ENCODE measurements around the gene KCNJ2. TPM values are rescaled to one million over a fixed set of nuclear protein-coding genes. Genes with fewer than 3 reads are reported as not detected.

KCNJ2 gene
- total and polyA plus RNA-seq, 2 donors (not counting 1 experiment from before 2014, with no cell fraction given): not detected

GRCh38 chr17:70139449-70139993 lies 29.8 kb upstream of the KCNJ2 start:
- no peaks in the 10 kb centered on the region for H3K9me3 ChIP-seq (ENCODE audit: control extremely low read depth in 1 of 3, control insufficient read depth in 2 of 3, insufficient read depth in 1 of 3, low read length in 2 of 3)
- Mint-ChIP-seq H3K4me3 (no peak overlapping the region), H3K27ac (no peak overlapping the region), H3K27me3 (peaks cover 3% of the 10 kb centered on the region), H3K9me3 (ENCODE audit: insufficient read depth) (no peaks in the 10 kb centered on the region), H3K4me1 (peaks cover 15% of the 10 kb centered on the region)
- intact Hi-C loops (cut with micrococcal nuclease): no loop called here
- no peak overlapping the region for H3K4me3 ChIP-seq (ENCODE audit: control extremely low read depth in 1 of 5, extremely low read depth in 1 of 5, insufficient read depth in 1 of 5, low read depth in 2 of 5, low read length in 4 of 5)
- H3K79me2 ChIP-seq (ENCODE audit: control insufficient read depth, insufficient read depth, low read length): no peaks in the 10 kb centered on the region
- peaks cover 5 to 8% of the 10 kb centered on the region in 2 donors for H3K4me1 ChIP-seq (ENCODE audit: control insufficient read depth in 2 of 2, insufficient read depth in 2 of 2, low read length in 2 of 2)
- H3K4me2 ChIP-seq (replicated peaks; ENCODE audit: low read depth, low read length, poor library complexity, severe bottlenecking): no peak overlapping the region
- TF ChIP-seq CTCF (IDR thresholded peaks at IDR 0.05) (no peak), EZH2 (IDR thresholded peaks at IDR 0.05; ENCODE audit: borderline replicate concordance, insufficient read depth, low read depth, low read length, poor library complexity, severe bottlenecking) (no peak)
- POLR2A ChIA-PET: interaction anchor here (0.6 kb wide), 1 partner anchor 12 kb away, joined by 3 read pairs; no protein-coding TSS in a partner anchor
- H3K27me3 ChIP-seq (replicated peaks in 1 of 4; ENCODE audit: control extremely low read depth in 1 of 4, control insufficient read depth in 3 of 4, insufficient read depth in 4 of 4, low read length in 3 of 4): no peaks in the 10 kb centered on the region
- H3K27ac ChIP-seq (ENCODE audit: low read length in 2 of 2): no peak overlapping the region
- no peaks in the 10 kb centered on the region for H3K36me3 ChIP-seq (replicated peaks in 1 of 2; ENCODE audit: control extremely low read depth in 1 of 2, control insufficient read depth in 1 of 2, extremely low read depth in 1 of 2, insufficient read depth in 2 of 2, low read length in 1 of 2)
- no peak for DNase-seq
- 50% methylated on average over 1 of the region's 3 CpGs for WGBS (ENCODE audit: insufficient coverage)
- no peak for ATAC-seq (ENCODE audit: low read depth)
- H3K9ac ChIP-seq (ENCODE audit: low read length): no peak overlapping the region
- CTCF ChIA-PET: interaction anchor here (1.2 to 1.7 kb wide), 2 partner anchors 530 to 569 kb away, joined by 3 to 6 read pairs; no protein-coding TSS in a partner anchor
- H4K20me1 ChIP-seq (ENCODE audit: control insufficient read depth, insufficient read depth, low read length, poor library complexity, severe bottlenecking): no peaks in the 10 kb centered on the region
- no peak overlapping the region for H2AFZ ChIP-seq (ENCODE audit: insufficient read depth, low read depth, low read length, poor library complexity, severe bottlenecking)

- H3K36me3 ChIP-seq (replicated peaks in 1 of 2; ENCODE audit: control extremely low read depth in 1 of 2, control insufficient read depth in 1 of 2, extremely low read depth in 1 of 2, insufficient read depth in 2 of 2, low read length in 1 of 2): no peaks in the 10 kb centered on the region
- H3K27ac Mint-ChIP-seq: no peak overlapping the region
- ChIA-PET CTCF (interaction anchor here (0.5 to 4.7 kb wide), 12 partner anchors 9 to 622 kb away, joined by 3 to 71 read pairs (median 4); no protein-coding TSS in a partner anchor), POLR2A (no interaction called here)
- H3K4me3 ChIP-seq (ENCODE audit: control extremely low read depth in 1 of 5, extremely low read depth in 1 of 5, insufficient read depth in 1 of 5, low read depth in 2 of 5, low read length in 4 of 5): no peak overlapping the region
- no peak overlapping the region for H3K4me3 Mint-ChIP-seq
- H3K79me2 ChIP-seq (ENCODE audit: control insufficient read depth, insufficient read depth, low read length): no peaks in the 10 kb centered on the region
- H3K9me3 Mint-ChIP-seq (ENCODE audit: insufficient read depth): no peaks in the 10 kb centered on the region
- no CpG with 5 or more reads among the region's 6 CpGs for WGBS (ENCODE audit: insufficient coverage)
- H3K4me1 Mint-ChIP-seq: no peaks in the 10 kb centered on the region
- H3K4me1 ChIP-seq (ENCODE audit: control insufficient read depth in 2 of 2, insufficient read depth in 2 of 2, low read length in 2 of 2): no peaks in the 10 kb centered on the region
- H2AFZ ChIP-seq (ENCODE audit: insufficient read depth, low read depth, low read length, poor library complexity, severe bottlenecking): no peak overlapping the region
- DNase-seq (peak; percentile 38), ATAC-seq (ENCODE audit: low read depth) (no peak)
- H3K27ac ChIP-seq (ENCODE audit: low read length in 2 of 2): no peak overlapping the region
- H3K9me3 ChIP-seq (ENCODE audit: control extremely low read depth in 1 of 3, control insufficient read depth in 2 of 3, insufficient read depth in 1 of 3, low read length in 2 of 3): no peaks in the 10 kb centered on the region
- no peak overlapping the region for H3K4me2 ChIP-seq (replicated peaks; ENCODE audit: low read depth, low read length, poor library complexity, severe bottlenecking)
- intact Hi-C loops (cut with micrococcal nuclease): loop anchor here (1.0 kb wide), 1 partner anchor 575 kb away; no protein-coding TSS in a partner anchor
- TF ChIP-seq EZH2 (IDR thresholded peaks at IDR 0.05; ENCODE audit: borderline replicate concordance, insufficient read depth, low read depth, low read length, poor library complexity, severe bottlenecking) (no peak), CTCF (IDR thresholded peaks at IDR 0.05) (peak; percentile 75)
- no peaks in the 10 kb centered on the region for H4K20me1 ChIP-seq (ENCODE audit: control insufficient read depth, insufficient read depth, low read length, poor library complexity, severe bottlenecking)
- peaks cover 6% of the 10 kb centered on the region for H3K27me3 Mint-ChIP-seq
- H3K9ac ChIP-seq (ENCODE audit: low read length): no peak overlapping the region
- no peaks in the 10 kb centered on the region for H3K27me3 ChIP-seq (replicated peaks in 1 of 4; ENCODE audit: control extremely low read depth in 1 of 4, control insufficient read depth in 3 of 4, insufficient read depth in 4 of 4, low read length in 3 of 4)
Observed at GRCh38 chr17:70144260-70144846, 25.0 kb upstream of the KCNJ2 start.
